ENCODE results near the gene TNFSF12.

TNFSF12 gene

DNA sequence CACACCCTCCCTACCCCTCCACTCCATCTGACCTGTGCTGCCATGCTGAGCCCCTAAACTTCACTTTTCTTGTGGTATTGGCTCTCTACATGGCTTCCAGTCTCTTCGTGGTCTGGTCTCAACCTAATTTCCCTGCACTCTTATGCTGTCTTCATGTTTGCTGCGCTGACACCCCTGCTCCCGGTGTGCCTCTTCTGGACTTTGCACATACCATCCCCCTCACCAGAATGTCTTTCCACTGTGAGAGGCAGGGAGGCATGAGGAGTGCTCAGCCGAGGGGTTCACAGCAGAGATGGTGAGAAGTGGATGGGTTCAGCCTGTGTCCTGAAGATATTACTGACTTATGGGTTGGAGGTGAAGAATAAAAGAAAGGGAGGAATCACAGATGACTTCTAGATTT, 2.5 kb downstream of the TNFSF12 start:
- Histone ChIP-seq H3K9ac (ENCODE audit: low read length) (no peak overlapping the region), H3K4me3 (ENCODE audit: low read length) (no peak overlapping the region), H3K27me3 (ENCODE audit: control insufficient read depth, insufficient read depth, low read length) (no peaks in the 10 kb centered on the region), H3K36me3 (ENCODE audit: control insufficient read depth, insufficient read depth, low read length) (peaks cover 6% of the 10 kb centered on the region), H3K27ac (ENCODE audit: low read depth, low read length) (no peak overlapping the region), H3K4me1 (ENCODE audit: control insufficient read depth, insufficient read depth, low read length) (peaks cover 8% of the 10 kb centered on the region)

DNA sequence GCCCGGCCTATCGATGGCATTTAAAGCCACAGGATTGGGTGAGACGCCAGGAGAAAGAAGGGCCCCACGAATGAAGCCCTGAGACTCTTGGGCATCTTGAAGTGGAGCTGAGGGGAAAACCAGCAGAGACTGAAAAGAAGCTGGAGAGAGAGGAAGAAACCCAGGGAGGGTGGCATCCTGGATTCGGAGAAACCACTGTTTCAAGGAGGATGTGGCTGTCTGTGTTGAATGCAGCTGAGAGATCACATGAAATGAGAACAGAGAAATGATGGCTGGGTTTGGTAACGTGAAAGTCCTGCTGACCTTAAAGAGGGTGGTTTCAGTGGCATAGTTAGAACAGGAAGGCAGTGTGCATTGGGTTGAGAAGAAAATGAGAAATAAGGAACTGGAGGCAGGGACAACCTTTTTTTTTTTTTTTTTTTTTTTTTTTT, 3.8 kb downstream of the TNFSF12 start:
- H3K4me1 ChIP-seq (ENCODE audit: control insufficient read depth, insufficient read depth, low read length): peaks cover 10% of the 10 kb centered on the region
- H3K9ac ChIP-seq (ENCODE audit: low read length): no peak overlapping the region
- no peak overlapping the region for H3K27ac ChIP-seq (ENCODE audit: low read depth, low read length)
- no peak overlapping the region for H3K4me3 ChIP-seq (ENCODE audit: low read length)
- H3K27me3 ChIP-seq (ENCODE audit: control insufficient read depth, insufficient read depth, low read length): no peaks in the 10 kb centered on the region
- peaks cover 6% of the 10 kb centered on the region for H3K36me3 ChIP-seq (ENCODE audit: control insufficient read depth, insufficient read depth, low read length)

DNA sequence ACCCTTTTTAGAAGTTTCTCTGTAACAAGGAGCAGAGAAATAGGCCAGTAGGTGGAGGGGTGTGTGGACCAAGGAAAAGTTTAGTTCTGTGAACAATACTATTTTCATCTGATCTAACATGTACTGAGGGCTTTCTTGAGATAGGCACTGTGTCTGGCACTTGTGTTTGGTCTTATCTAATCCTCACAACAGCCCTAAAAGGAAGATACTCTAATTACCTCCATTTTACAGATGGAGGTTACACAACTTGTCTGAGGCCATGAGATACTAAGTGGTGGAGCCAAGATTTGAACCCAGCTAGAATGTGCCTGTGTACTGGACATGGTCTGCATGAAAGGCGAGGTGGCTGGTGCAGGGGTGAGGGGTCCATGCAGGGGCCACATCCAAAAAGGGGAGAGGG, 4.5 kb downstream of the TNFSF12 start:
- Histone ChIP-seq H3K27ac (ENCODE audit: low read depth, low read length) (no peak overlapping the region), H3K36me3 (ENCODE audit: control insufficient read depth, insufficient read depth, low read length) (peaks cover 6% of the 10 kb centered on the region), H3K4me3 (ENCODE audit: low read length) (no peak overlapping the region), H3K4me1 (ENCODE audit: control insufficient read depth, insufficient read depth, low read length) (peaks cover 13% of the 10 kb centered on the region), H3K9ac (ENCODE audit: low read length) (no peak overlapping the region), H3K27me3 (ENCODE audit: control insufficient read depth, insufficient read depth, low read length) (no peaks in the 10 kb centered on the region)

GRCh38 chr17:7555320-7555948, 6.6 kb downstream of the TNFSF12 start:
- no peak overlapping the region for H3K27ac ChIP-seq (ENCODE audit: low read depth, low read length)
- no peak overlapping the region for H3K4me3 ChIP-seq (ENCODE audit: low read length)
- H3K36me3 ChIP-seq (ENCODE audit: control insufficient read depth, insufficient read depth, low read length): peaks cover 6% of the 10 kb centered on the region
- peaks cover 26% of the 10 kb centered on the region for H3K4me1 ChIP-seq (ENCODE audit: control insufficient read depth, insufficient read depth, low read length)
- no peaks in the 10 kb centered on the region for H3K27me3 ChIP-seq (ENCODE audit: control insufficient read depth, insufficient read depth, low read length)
- no peak overlapping the region for H3K9ac ChIP-seq (ENCODE audit: low read length)

- no peaks in the 10 kb centered on the region for H3K27me3 ChIP-seq (ENCODE audit: control insufficient read depth, insufficient read depth, low read length)
- H3K36me3 ChIP-seq (ENCODE audit: control insufficient read depth, insufficient read depth, low read length): peaks cover 6% of the 10 kb centered on the region
- peak overlapping the region; percentile 99 for H3K27ac ChIP-seq (ENCODE audit: low read depth, low read length)
- no peak overlapping the region for H3K4me3 ChIP-seq (ENCODE audit: low read length)
- no peak overlapping the region for H3K9ac ChIP-seq (ENCODE audit: low read length)
- peaks cover 30% of the 10 kb centered on the region for H3K4me1 ChIP-seq (ENCODE audit: control insufficient read depth, insufficient read depth, low read length)
Measured at GRCh38 chr17:7556627-7557026, 7.8 kb downstream of the TNFSF12 start.

GRCh38 chr17:7557147-7557764, 8.4 kb downstream of the TNFSF12 start:
- Histone ChIP-seq H3K27me3 (ENCODE audit: control insufficient read depth, insufficient read depth, low read length) (no peaks in the 10 kb centered on the region), H3K4me1 (ENCODE audit: control insufficient read depth, insufficient read depth, low read length) (peaks cover 30% of the 10 kb centered on the region), H3K36me3 (ENCODE audit: control insufficient read depth, insufficient read depth, low read length) (peaks cover 6% of the 10 kb centered on the region), H3K9ac (ENCODE audit: low read length) (peak overlapping the region; percentile 75), H3K27ac (ENCODE audit: low read depth, low read length) (peak overlapping the region; percentile 99), H3K4me3 (ENCODE audit: low read length) (peak overlapping the region; percentile 66)

GRCh38 chr17:7557775-7558543, 9.1 kb downstream of the TNFSF12 start:
- peak overlapping the region; percentile 75 for H3K9ac ChIP-seq (ENCODE audit: low read length)
- peaks cover 37% of the 10 kb centered on the region for H3K4me1 ChIP-seq (ENCODE audit: control insufficient read depth, insufficient read depth, low read length)

GRCh38 chr17:7558544-7559319, 9.9 kb downstream of the TNFSF12 start, which contains the start of gene TNFSF13:
TNFSF13 (plus strand) TSS chr17:7558750; CDS start chr17:7559040, 290 bp downstream.
- Histone ChIP-seq H3K27me3 (ENCODE audit: control insufficient read depth, insufficient read depth, low read length) (no peaks in the 10 kb centered on the region), H3K36me3 (ENCODE audit: control insufficient read depth, insufficient read depth, low read length) (peaks cover 3% of the 10 kb centered on the region), H3K9ac (ENCODE audit: low read length) (peak within 1 kb of the TSS; percentile 75), H3K4me3 (ENCODE audit: low read length) (peak within 1 kb of the TSS; percentile 66), H3K27ac (ENCODE audit: low read depth, low read length) (peak within 1 kb of the TSS; percentile 99), H3K4me1 (ENCODE audit: control insufficient read depth, insufficient read depth, low read length) (peaks cover 38% of the 10 kb centered on the region)

More at GRCh38 chr17:7557775-7558543, 9.1 kb downstream of the TNFSF12 start:
- Histone ChIP-seq H3K36me3 (ENCODE audit: control insufficient read depth, insufficient read depth, low read length) (peaks cover 3% of the 10 kb centered on the region), H3K27ac (ENCODE audit: low read depth, low read length) (peak overlapping the region; percentile 99), H3K4me3 (ENCODE audit: low read length) (peak overlapping the region; percentile 66), H3K27me3 (ENCODE audit: control insufficient read depth, insufficient read depth, low read length) (no peaks in the 10 kb centered on the region)

GRCh38 chr17:7559320-7560171, 10.7 kb downstream of the TNFSF12 start:
- H3K27ac ChIP-seq (ENCODE audit: low read depth, low read length): peak overlapping the region; percentile 99
- H3K4me3 ChIP-seq (ENCODE audit: low read length): peak overlapping the region; percentile 66
- H3K9ac ChIP-seq (ENCODE audit: low read length): no peak overlapping the region
- H3K27me3 ChIP-seq (ENCODE audit: control insufficient read depth, insufficient read depth, low read length): no peaks in the 10 kb centered on the region
- H3K4me1 ChIP-seq (ENCODE audit: control insufficient read depth, insufficient read depth, low read length): peaks cover 40% of the 10 kb centered on the region
- peaks cover 4% of the 10 kb centered on the region for H3K36me3 ChIP-seq (ENCODE audit: control insufficient read depth, insufficient read depth, low read length)

GRCh38 chr17:7560172-7561027, 11.5 kb downstream of the TNFSF12 start:
- peak overlapping the region; percentile 99 for H3K27ac ChIP-seq (ENCODE audit: low read depth, low read length)
- no peaks in the 10 kb centered on the region for H3K27me3 ChIP-seq (ENCODE audit: control insufficient read depth, insufficient read depth, low read length)
- H3K4me3 ChIP-seq (ENCODE audit: low read length): peak overlapping the region; percentile 66
- peaks cover 13% of the 10 kb centered on the region for H3K36me3 ChIP-seq (ENCODE audit: control insufficient read depth, insufficient read depth, low read length)
- H3K9ac ChIP-seq (ENCODE audit: low read length): peak overlapping the region; percentile 33
- peaks cover 40% of the 10 kb centered on the region for H3K4me1 ChIP-seq (ENCODE audit: control insufficient read depth, insufficient read depth, low read length)

Data from rectal smooth muscle tissue (tissue), 1 donor.